Neuronal stem cell (in vitro differentiated cells): ENCODE measurements around the gene CALHM6.
A peak's percentile ranks its signal among the peaks of the same experiment; 100 is the strongest.

ENCODE experiments used
- DNase-seq: peaks from one replicate; pipeline ENCODE4 v3.0.0-alpha.2; 2013; ENCODE audit warnings: low spot score
- H2AFZ ChIP-seq: one replicate; pipeline ENCODE4 v1.6.1; 2013; ENCODE audit warnings: mild to moderate bottlenecking, low read length, inconsistent platforms
- H2AK5ac ChIP-seq: 2 replicates; pipeline ENCODE4 v1.6.1; 2013; ENCODE audit warnings: low read depth, mild to moderate bottlenecking, inconsistent platforms, low read length, moderate library complexity, mixed read lengths
- H2BK120ac ChIP-seq: 2 replicates; pipeline ENCODE4 v1.6.1; 2013; ENCODE audit warnings: low read depth, mild to moderate bottlenecking, inconsistent platforms, low read length, moderate library complexity, mixed read lengths
- H2BK12ac ChIP-seq: one replicate; pipeline ENCODE4 v1.6.1; 2013; ENCODE audit warnings: low read length, inconsistent platforms
- H2BK15ac ChIP-seq: 2 replicates; pipeline ENCODE4 v1.6.1; 2013; ENCODE audit warnings: mild to moderate bottlenecking, low read length, inconsistent platforms, mixed read lengths
- H2BK5ac ChIP-seq: one replicate; pipeline ENCODE4 v1.6.1; 2013; ENCODE audit warnings: inconsistent platforms, mild to moderate bottlenecking, low read length, moderate library complexity
- H3K14ac ChIP-seq: one replicate; pipeline ENCODE4 v1.6.1; 2013; ENCODE audit warnings: low read length, inconsistent platforms
- H3K18ac ChIP-seq: 2 replicates; pipeline ENCODE4 v1.6.1; 2013; ENCODE audit warnings: low read length, inconsistent platforms
- H3K23ac ChIP-seq: 2 replicates; pipeline ENCODE4 v1.6.1; 2013; ENCODE audit warnings: low read depth, mild to moderate bottlenecking, mixed read lengths, low read length, inconsistent platforms; ENCODE audit not compliant: poor library complexity
- H3K27ac ChIP-seq: replicated peaks from 3 replicates; pipeline ENCODE4 v1.5.1; 2013; ENCODE audit warnings: low read length, inconsistent platforms
- H3K27me3 ChIP-seq, 3 experiments: 2 replicates each; pipeline ENCODE4 v1.6.1; 2013; ENCODE audit warnings: low read length in 3 of 3, mild to moderate bottlenecking in 2 of 3, inconsistent platforms in 1 of 3, low read depth in 1 of 3, mixed read lengths in 1 of 3, moderate library complexity in 1 of 3; ENCODE audit not compliant: control insufficient read depth in 3 of 3, insufficient read depth in 3 of 3
- H3K36me3 ChIP-seq, 2 donors: replicated peaks in 1 of 2; 2 replicates each; pipeline ENCODE4 v1.6.1; 2013; ENCODE audit warnings: low read length in 2 of 2; ENCODE audit not compliant: control insufficient read depth in 2 of 2, insufficient read depth in 2 of 2
- H3K4ac ChIP-seq: 2 replicates; pipeline ENCODE4 v1.6.1; 2013; ENCODE audit warnings: inconsistent platforms, mild to moderate bottlenecking, low read length, moderate library complexity
- H3K4me1 ChIP-seq, 2 donors: 1 replicate in 1 of 2; 2 replicates in 1 of 2; pipeline ENCODE4 v1.6.1; 2013; ENCODE audit warnings: low read length in 2 of 2, low read depth in 1 of 2; ENCODE audit not compliant: control insufficient read depth in 2 of 2, insufficient read depth in 1 of 2
- H3K4me2 ChIP-seq: one replicate; pipeline ENCODE4 v1.6.1; 2013; ENCODE audit warnings: mild to moderate bottlenecking, low read length, inconsistent platforms; ENCODE audit not compliant: insufficient read depth, poor library complexity, severe bottlenecking
- H3K4me3 ChIP-seq, 2 donors: 2 replicates each; pipeline ENCODE4 v1.5.1; 2013; ENCODE audit warnings: low read length in 2 of 2, mild to moderate bottlenecking in 2 of 2, inconsistent platforms in 1 of 2, moderate library complexity in 1 of 2
- H3K79me1 ChIP-seq: one replicate; pipeline ENCODE4 v1.6.1; 2013; ENCODE audit warnings: low read depth, mild to moderate bottlenecking, inconsistent platforms, low read length, moderate library complexity
- H3K9ac ChIP-seq: one replicate; pipeline ENCODE4 v1.6.1; 2013; ENCODE audit warnings: mild to moderate bottlenecking, low read depth, low read length, inconsistent platforms; ENCODE audit not compliant: poor library complexity
- H3K9me3 ChIP-seq, 2 donors: replicated peaks in 1 of 2; 2 replicates each; pipeline versions ENCODE3 to v1.6.1; 2013; ENCODE audit warnings: low read length in 2 of 2, mild to moderate bottlenecking in 2 of 2, inconsistent platforms in 1 of 2, low read depth in 1 of 2, mixed read lengths in 1 of 2, moderate library complexity in 1 of 2; ENCODE audit not compliant: control insufficient read depth in 2 of 2, insufficient read depth in 1 of 2
- H4K8ac ChIP-seq: one replicate; pipeline ENCODE4 v1.6.1; 2013; ENCODE audit warnings: low read depth, mild to moderate bottlenecking, inconsistent platforms, low read length, moderate library complexity
- H4K91ac ChIP-seq: one replicate; pipeline ENCODE4 v1.6.1; 2013; ENCODE audit warnings: low read length, low read depth, mild to moderate bottlenecking, inconsistent platforms; ENCODE audit not compliant: poor library complexity
- WGBS, 2 donors: extraction: QIAGEN DNeasy Blood & Tissue Kit; methylation state at CpG; one replicate each; pipeline ENCODE4 v1.1.7; 2013; ENCODE audit warnings: missing lambda C conversion rate in 2 of 2, mixed read lengths in 1 of 2; ENCODE audit not compliant: insufficient read length in 2 of 2, insufficient replicate concordance in 1 of 2; ENCODE audit errors: extremely low coverage in 2 of 2; 5-methylcytosine and 5-hydroxymethylcytosine counted together

The CALHM6 gene

DNA sequence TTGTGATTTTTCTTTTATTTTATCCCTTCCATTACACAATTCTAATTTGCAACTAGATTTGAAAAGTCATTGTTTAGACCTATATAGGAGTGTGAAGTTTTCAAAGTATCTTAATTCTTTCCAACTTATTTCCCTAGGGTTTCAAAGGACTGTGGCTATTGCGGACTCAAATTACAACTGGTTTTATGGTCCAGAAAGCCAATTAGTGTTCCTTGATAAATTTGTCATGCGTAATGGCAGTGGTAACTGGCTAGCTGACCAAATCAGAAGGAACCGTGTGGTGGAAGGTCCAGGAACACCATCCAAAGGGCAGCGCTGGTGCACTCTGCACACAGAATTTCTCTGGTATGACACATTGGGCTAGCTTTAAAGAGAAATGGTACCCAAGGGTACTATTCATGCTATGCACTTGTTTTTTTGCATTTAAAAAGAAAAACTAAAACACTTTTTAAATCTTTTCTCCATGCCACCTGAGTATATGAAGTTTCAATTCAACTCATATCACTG is 27.9 kb upstream of the CALHM6 start:
- H3K27ac ChIP-seq: no peak overlapping the region
- H3K9ac ChIP-seq: no peak overlapping the region
- H2BK120ac ChIP-seq: no peak overlapping the region
- no peak overlapping the region for H3K4me3 ChIP-seq
- DNase-seq: no peak
- H3K4me1 ChIP-seq: peaks cover 0 to 4% of the 10 kb centered on the region in 2 donors
- H3K79me1 ChIP-seq: no peaks in the 10 kb centered on the region
- peaks cover 2 to 82% of the 10 kb centered on the region in 2 donors for H3K36me3 ChIP-seq
- H3K18ac ChIP-seq: no peak overlapping the region
- no peak overlapping the region for H2AFZ ChIP-seq
- no peak overlapping the region for H4K8ac ChIP-seq
- no peak overlapping the region for H3K14ac ChIP-seq
- no peak overlapping the region for H4K91ac ChIP-seq
- no peak overlapping the region for H3K4me2 ChIP-seq
- H3K9me3 ChIP-seq: peaks cover 0 to 2% of the 10 kb centered on the region in 2 donors
- H2BK5ac ChIP-seq: no peak overlapping the region
- no peak overlapping the region for H2BK12ac ChIP-seq
- no peak overlapping the region for H2BK15ac ChIP-seq
- no peak overlapping the region for H2AK5ac ChIP-seq
- no peak overlapping the region for H3K23ac ChIP-seq
- no peak overlapping the region for H3K4ac ChIP-seq
- no peaks in the 10 kb centered on the region for H3K27me3 ChIP-seq
- WGBS, 2 donors: no CpG with 5 or more reads among the region's 4 CpGs

- DNase-seq: no peak
- Histone ChIP-seq H2BK12ac (no peak overlapping the region), H2AK5ac (no peak overlapping the region), H3K36me3 (peaks cover 2 to 73% of the 10 kb centered on the region in 2 donors), H2AFZ (no peak overlapping the region), H3K27ac (no peak overlapping the region), H3K9ac (no peak overlapping the region), H3K9me3 (no peaks in the 10 kb centered on the region), H3K18ac (no peak overlapping the region), H2BK120ac (no peak overlapping the region), H2BK15ac (no peak overlapping the region), H3K23ac (no peak overlapping the region), H4K91ac (no peak overlapping the region), H2BK5ac (no peak overlapping the region), H3K14ac (no peak overlapping the region), H3K27me3 (no peaks in the 10 kb centered on the region), H3K4me2 (no peak overlapping the region), H3K4me1 (peaks cover 0 to 9% of the 10 kb centered on the region in 2 donors), H3K4ac (no peak overlapping the region), H4K8ac (no peak overlapping the region), H3K4me3 (no peak overlapping the region), H3K79me1 (no peaks in the 10 kb centered on the region)
- no CpG with 5 or more reads among the region's 1 CpG for WGBS, 2 donors
Measured at GRCh38 chr6:116434056-116434725, 27.0 kb upstream of the CALHM6 start.

- Histone ChIP-seq H3K14ac (no peak overlapping the region), H3K4me2 (no peak overlapping the region), H2BK120ac (no peak overlapping the region), H3K18ac (no peak overlapping the region), H3K4ac (no peak overlapping the region), H3K4me1 (peaks cover 0 to 16% of the 10 kb centered on the region in 2 donors), H2AK5ac (no peak overlapping the region), H2BK15ac (no peak overlapping the region), H4K8ac (no peak overlapping the region), H4K91ac (no peak overlapping the region), H3K4me3 (peak overlapping the region in 1 of 2 donors; percentile 18), H3K36me3 (peaks cover 0 to 53% of the 10 kb centered on the region in 2 donors), H3K9ac (no peak overlapping the region), H2AFZ (no peak overlapping the region), H3K27ac (no peak overlapping the region), H2BK5ac (no peak overlapping the region), H3K27me3 (no peaks in the 10 kb centered on the region), H3K23ac (no peak overlapping the region), H2BK12ac (no peak overlapping the region), H3K79me1 (no peaks in the 10 kb centered on the region), H3K9me3 (no peaks in the 10 kb centered on the region)
- no peak for DNase-seq
- WGBS, 2 donors: no CpG with 5 or more reads among the region's 7 CpGs
Measured at GRCh38 chr6:116436586-116436985, 24.6 kb upstream of the CALHM6 start.

DNA sequence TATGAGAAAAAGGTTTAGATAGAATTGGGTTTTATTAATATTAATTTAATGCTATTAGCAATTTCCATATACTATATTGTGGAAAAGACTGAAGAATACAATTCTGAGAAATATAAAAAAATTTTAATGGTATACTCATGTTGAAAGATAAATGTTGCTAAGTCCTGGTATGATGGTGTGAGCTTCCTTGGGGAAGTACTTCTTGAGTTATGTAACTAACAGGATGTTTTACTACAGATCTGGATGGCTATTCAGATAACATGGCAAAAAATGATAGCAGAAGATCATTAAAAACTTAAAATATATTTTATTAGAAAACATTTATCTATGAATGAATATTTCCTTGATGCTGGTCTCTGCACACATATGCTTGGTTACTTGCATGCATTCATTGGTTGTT is 23.5 kb upstream of the CALHM6 start:
- H2BK5ac ChIP-seq: no peak overlapping the region
- no peak overlapping the region for H2BK120ac ChIP-seq
- H2AK5ac ChIP-seq: no peak overlapping the region
- peaks cover 0 to 43% of the 10 kb centered on the region in 2 donors for H3K36me3 ChIP-seq
- H2BK12ac ChIP-seq: no peak overlapping the region
- H3K4me3 ChIP-seq: no peak overlapping the region
- H3K4ac ChIP-seq: no peak overlapping the region
- no peak overlapping the region for H2AFZ ChIP-seq
- H3K27me3 ChIP-seq: no peaks in the 10 kb centered on the region
- H3K9ac ChIP-seq: no peak overlapping the region
- no peaks in the 10 kb centered on the region for H3K79me1 ChIP-seq
- H3K18ac ChIP-seq: no peak overlapping the region
- H4K8ac ChIP-seq: no peak overlapping the region
- no peak overlapping the region for H3K23ac ChIP-seq
- H3K27ac ChIP-seq: no peak overlapping the region
- H3K14ac ChIP-seq: no peak overlapping the region
- DNase-seq: no peak
- H3K9me3 ChIP-seq: no peaks in the 10 kb centered on the region
- H3K4me2 ChIP-seq: no peak overlapping the region
- H3K4me1 ChIP-seq: peaks cover 0 to 16% of the 10 kb centered on the region in 2 donors
- H4K91ac ChIP-seq: no peak overlapping the region
- H2BK15ac ChIP-seq: no peak overlapping the region
